GM12891 (cell line): ENCODE measurements around the gene IQCB1.

Source experiments
- PAX5 ChIP-seq: IDR thresholded peaks from 2 replicates; pipeline ENCODE4 v1.6.1; 2011; ENCODE audit warnings: low read length, moderate library complexity, mild to moderate bottlenecking; ENCODE audit not compliant: insufficient read depth, severe bottlenecking
- POLR2A ChIP-seq: IDR thresholded peaks from 2 replicates; pipeline ENCODE4 v1.6.1; 2011; ENCODE audit warnings: low read depth, low read length, control low read depth
- POLR2AphosphoS5 ChIP-seq: IDR thresholded peaks from 2 replicates; pipeline ENCODE4 v1.6.1; 2011; ENCODE audit warnings: low read depth, low read length, control low read depth
- POU2F2 ChIP-seq: IDR thresholded peaks from 2 replicates; pipeline ENCODE4 v1.6.1; 2011; ENCODE audit warnings: low read depth, mild to moderate bottlenecking, control low read depth, low read length, moderate library complexity
- SPI1 ChIP-seq: IDR thresholded peaks from 2 replicates; pipeline ENCODE4 v1.6.1; 2011; ENCODE audit warnings: low read depth, low read length, control low read depth
- TAF1 ChIP-seq: IDR thresholded peaks from 2 replicates; pipeline ENCODE4 v1.6.1; 2011; ENCODE audit warnings: low read depth, low read length, control low read depth

DNA sequence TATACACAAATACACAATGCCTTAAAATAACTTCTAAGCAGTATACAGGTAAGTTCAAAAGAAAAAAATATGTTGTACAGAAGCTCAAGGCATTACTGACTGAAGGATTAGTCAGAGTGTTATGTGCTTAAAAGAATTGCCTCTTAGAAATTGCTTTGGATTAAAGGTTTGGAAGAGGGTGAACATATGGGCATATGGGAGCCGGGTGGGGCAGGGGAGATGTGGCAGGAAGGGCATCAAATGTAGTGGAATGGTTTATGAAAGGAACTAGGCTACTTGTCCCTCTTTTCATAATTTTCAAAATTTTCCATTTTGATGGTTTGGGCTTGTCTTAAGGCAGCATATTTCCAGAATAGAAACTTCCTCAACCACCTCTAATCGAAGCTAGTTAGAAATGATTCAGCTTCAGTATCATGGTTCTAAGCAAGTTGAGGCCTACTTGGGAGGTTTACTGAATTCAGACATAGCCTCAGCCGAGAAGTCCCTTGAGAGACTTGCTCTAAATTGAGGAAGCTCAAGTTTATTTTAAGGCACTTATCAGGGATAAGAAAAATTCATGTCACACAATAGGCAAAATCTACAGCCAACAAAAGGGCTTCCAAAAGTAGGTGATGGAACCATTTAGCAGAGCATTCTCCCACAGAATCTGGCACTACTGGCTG lies 75.2 kb downstream of the IQCB1 start:
- TF ChIP-seq TAF1 (no peak), POLR2A (no peak), POLR2AphosphoS5 (no peak), SPI1 (no peak), PAX5 (no peak), POU2F2 (no peak)
